SK-N-SH treated with all-trans-retinoic acid at 6 μM for 48 hours (cell line): ENCODE measurements around the gene KLC1.

Source experiments
- ATAC-seq: fragments of 200-7000 bp; cut with Tn5 transposase; 3 replicates; pipeline ENCODE4 v1.9.1; 2020; ENCODE audit warnings: mild to moderate bottlenecking, moderate library complexity
- ARNTL ChIP-seq: fragments of 450-650 bp; formaldehyde crosslinking; IDR thresholded peaks from 2 replicates; pipeline ENCODE4 v1.5.0; 2020; ENCODE audit warnings: low read depth, mild to moderate bottlenecking, moderate library complexity, borderline replicate concordance
- BACH2 ChIP-seq: fragments of 250-450 bp; sonication (Bioruptor Pico); IDR thresholded peaks from 2 replicates; pipeline ENCODE4 v1.9.0; 2021; ENCODE audit warnings: mild to moderate bottlenecking, borderline replicate concordance
- CREB5 ChIP-seq: fragments of 250-450 bp; sonication (Bioruptor Pico); IDR thresholded peaks from 2 replicates; pipeline ENCODE4 v1.5.1; 2020; ENCODE audit warnings: low read depth, mild to moderate bottlenecking, moderate library complexity
- CSDC2 ChIP-seq: fragments of 250-450 bp; sonication (Bioruptor Pico); IDR thresholded peaks from 2 replicates; pipeline ENCODE4 v1.5.0; 2020; ENCODE audit warnings: mild to moderate bottlenecking, moderate library complexity
- CSRNP3 ChIP-seq: fragments of 250-450 bp; sonication (Bioruptor Pico); IDR thresholded peaks from 2 replicates; pipeline ENCODE4 v1.5.1; 2021; ENCODE audit warnings: mild to moderate bottlenecking, moderate library complexity
- ESRRG ChIP-seq: fragments of 250-450 bp; sonication (Bioruptor Pico); IDR thresholded peaks from 2 replicates; pipeline ENCODE4 v1.6.1; 2021; ENCODE audit warnings: mild to moderate bottlenecking
- GLIS3 ChIP-seq: fragments of 250-450 bp; sonication (Bioruptor Pico); IDR thresholded peaks from 2 replicates; pipeline ENCODE4 v1.5.0; 2020; ENCODE audit warnings: mild to moderate bottlenecking, moderate library complexity
- ISL1 ChIP-seq: fragments of 250-450 bp; sonication (Bioruptor Pico); IDR thresholded peaks from 2 replicates; pipeline ENCODE4 v2.1.2; 2022; ENCODE audit warnings: mild to moderate bottlenecking, moderate library complexity
- OSR1 ChIP-seq: fragments of 250-450 bp; sonication (Bioruptor Pico); IDR thresholded peaks from 2 replicates; pipeline ENCODE4 v1.8.0; 2022; ENCODE audit warnings: moderate library complexity, mild to moderate bottlenecking, inconsistent platforms
- POU6F1 ChIP-seq: fragments of 250-450 bp; sonication (Bioruptor Pico); IDR thresholded peaks from 2 replicates; pipeline ENCODE4 v1.8.0; 2021; ENCODE audit warnings: low read depth, mild to moderate bottlenecking, moderate library complexity, borderline replicate concordance
- PPARA ChIP-seq: fragments of 250-450 bp; sonication (Bioruptor Pico); IDR thresholded peaks from 2 replicates; pipeline ENCODE4 v1.5.0; 2020; ENCODE audit warnings: mild to moderate bottlenecking, borderline replicate concordance
- SNAI2 ChIP-seq: fragments of 250-450 bp; sonication (Bioruptor Pico); IDR thresholded peaks from 2 replicates; pipeline ENCODE4 v1.5.0; 2020; ENCODE audit warnings: mild to moderate bottlenecking, moderate library complexity
- TCF4 ChIP-seq: fragments of 250-450 bp; sonication (Bioruptor Pico); IDR thresholded peaks from 2 replicates; pipeline ENCODE4 v1.8.0; 2021; ENCODE audit warnings: mild to moderate bottlenecking, moderate library complexity, borderline replicate concordance
- TOX ChIP-seq: fragments of 250-450 bp; sonication (Bioruptor Pico); IDR thresholded peaks from 2 replicates; pipeline ENCODE4 v1.8.0; 2021; ENCODE audit warnings: mild to moderate bottlenecking, moderate library complexity, borderline replicate concordance
- ZC3H10 ChIP-seq: fragments of 250-450 bp; sonication (Bioruptor Pico); IDR thresholded peaks from 2 replicates; pipeline ENCODE4 v1.5.1; 2021; ENCODE audit warnings: mild to moderate bottlenecking, moderate library complexity
- ZFP30 ChIP-seq: fragments of 450-650 bp; formaldehyde crosslinking; IDR thresholded peaks from 2 replicates; pipeline ENCODE4 v1.5.0; 2022; ENCODE audit warnings: mild to moderate bottlenecking, moderate library complexity
- ZNF565 ChIP-seq: fragments of 450-650 bp; formaldehyde crosslinking; conservative IDR thresholded peaks from 2 replicates; pipeline ENCODE4 v1.5.0; 2020; ENCODE audit warnings: low read depth, mild to moderate bottlenecking, moderate library complexity
- ZNF70 ChIP-seq: fragments of 450-650 bp; formaldehyde crosslinking; IDR thresholded peaks from 2 replicates; pipeline ENCODE4 v1.5.0; 2020; ENCODE audit warnings: mild to moderate bottlenecking, moderate library complexity
- ZNF8 ChIP-seq: fragments of 450-650 bp; formaldehyde crosslinking; IDR thresholded peaks from 2 replicates; pipeline ENCODE4 v1.5.0; 2020; ENCODE audit warnings: mild to moderate bottlenecking, moderate library complexity
- TF ChIP-seq, protein P1 (sequence below): fragments of 250-450 bp; sonication (Bioruptor Pico); IDR thresholded peaks from 2 replicates; pipeline ENCODE4 v1.5.0; 2020; ENCODE audit warnings: mild to moderate bottlenecking, moderate library complexity
- TF ChIP-seq, protein P2 (sequence below): fragments of 250-450 bp; sonication (Bioruptor Pico); IDR thresholded peaks from 2 replicates; pipeline ENCODE4 v1.8.0; 2020; ENCODE audit warnings: mild to moderate bottlenecking, moderate library complexity, borderline replicate concordance

KLC1 gene

GRCh38 chr14:103657471-103657870 is 28.5 kb downstream of the KLC1 start:
- no peak for ATAC-seq

GRCh38 chr14:103659631-103660030 is 30.6 kb downstream of the KLC1 start:
- ATAC-seq, result no peak
- TF ChIP-seq BACH2 (CRISPR knock-in tag), result no peak
- TF ChIP-seq, protein P1, sequence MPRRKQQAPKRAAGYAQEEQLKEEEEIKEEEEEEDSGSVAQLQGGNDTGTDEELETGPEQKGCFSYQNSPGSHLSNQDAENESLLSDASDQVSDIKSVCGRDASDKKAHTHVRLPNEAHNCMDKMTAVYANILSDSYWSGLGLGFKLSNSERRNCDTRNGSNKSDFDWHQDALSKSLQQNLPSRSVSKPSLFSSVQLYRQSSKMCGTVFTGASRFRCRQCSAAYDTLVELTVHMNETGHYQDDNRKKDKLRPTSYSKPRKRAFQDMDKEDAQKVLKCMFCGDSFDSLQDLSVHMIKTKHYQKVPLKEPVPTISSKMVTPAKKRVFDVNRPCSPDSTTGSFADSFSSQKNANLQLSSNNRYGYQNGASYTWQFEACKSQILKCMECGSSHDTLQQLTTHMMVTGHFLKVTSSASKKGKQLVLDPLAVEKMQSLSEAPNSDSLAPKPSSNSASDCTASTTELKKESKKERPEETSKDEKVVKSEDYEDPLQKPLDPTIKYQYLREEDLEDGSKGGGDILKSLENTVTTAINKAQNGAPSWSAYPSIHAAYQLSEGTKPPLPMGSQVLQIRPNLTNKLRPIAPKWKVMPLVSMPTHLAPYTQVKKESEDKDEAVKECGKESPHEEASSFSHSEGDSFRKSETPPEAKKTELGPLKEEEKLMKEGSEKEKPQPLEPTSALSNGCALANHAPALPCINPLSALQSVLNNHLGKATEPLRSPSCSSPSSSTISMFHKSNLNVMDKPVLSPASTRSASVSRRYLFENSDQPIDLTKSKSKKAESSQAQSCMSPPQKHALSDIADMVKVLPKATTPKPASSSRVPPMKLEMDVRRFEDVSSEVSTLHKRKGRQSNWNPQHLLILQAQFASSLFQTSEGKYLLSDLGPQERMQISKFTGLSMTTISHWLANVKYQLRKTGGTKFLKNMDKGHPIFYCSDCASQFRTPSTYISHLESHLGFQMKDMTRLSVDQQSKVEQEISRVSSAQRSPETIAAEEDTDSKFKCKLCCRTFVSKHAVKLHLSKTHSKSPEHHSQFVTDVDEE (CRISPR knock-in tag), result no peak
- TF ChIP-seq PPARA (CRISPR knock-in tag), result no peak
- TF ChIP-seq SNAI2 (CRISPR knock-in tag), result no peak
- no peak for TF ChIP-seq TOX (CRISPR knock-in tag)
- TF ChIP-seq GLIS3, result no peak
- TF ChIP-seq CSDC2 (CRISPR knock-in tag), result no peak
- no peak for TF ChIP-seq ISL1
- TF ChIP-seq ZC3H10 (CRISPR knock-in tag), result no peak
- TF ChIP-seq ARNTL, result no peak
- no peak for TF ChIP-seq CSRNP3 (CRISPR knock-in tag)
- no peak for TF ChIP-seq POU6F1 (CRISPR knock-in tag)

More at GRCh38 chr14:103657471-103657870, 28.5 kb downstream of the KLC1 start:
- TF ChIP-seq, protein P1 (CRISPR knock-in tag), result no peak
- TF ChIP-seq ESRRG (CRISPR knock-in tag) (no peak), SNAI2 (CRISPR knock-in tag) (no peak), ZNF8 (CRISPR knock-in tag) (no peak), GLIS3 (no peak), CREB5 (no peak), CSRNP3 (CRISPR knock-in tag) (no peak), ZNF70 (CRISPR knock-in tag) (no peak), ARNTL (no peak), PPARA (CRISPR knock-in tag) (no peak), ZNF565 (CRISPR knock-in tag) (no peak), ZFP30 (CRISPR knock-in tag) (no peak), TCF4 (CRISPR knock-in tag) (no peak), OSR1 (no peak), CSDC2 (CRISPR knock-in tag) (no peak)
- TF ChIP-seq, protein P2, sequence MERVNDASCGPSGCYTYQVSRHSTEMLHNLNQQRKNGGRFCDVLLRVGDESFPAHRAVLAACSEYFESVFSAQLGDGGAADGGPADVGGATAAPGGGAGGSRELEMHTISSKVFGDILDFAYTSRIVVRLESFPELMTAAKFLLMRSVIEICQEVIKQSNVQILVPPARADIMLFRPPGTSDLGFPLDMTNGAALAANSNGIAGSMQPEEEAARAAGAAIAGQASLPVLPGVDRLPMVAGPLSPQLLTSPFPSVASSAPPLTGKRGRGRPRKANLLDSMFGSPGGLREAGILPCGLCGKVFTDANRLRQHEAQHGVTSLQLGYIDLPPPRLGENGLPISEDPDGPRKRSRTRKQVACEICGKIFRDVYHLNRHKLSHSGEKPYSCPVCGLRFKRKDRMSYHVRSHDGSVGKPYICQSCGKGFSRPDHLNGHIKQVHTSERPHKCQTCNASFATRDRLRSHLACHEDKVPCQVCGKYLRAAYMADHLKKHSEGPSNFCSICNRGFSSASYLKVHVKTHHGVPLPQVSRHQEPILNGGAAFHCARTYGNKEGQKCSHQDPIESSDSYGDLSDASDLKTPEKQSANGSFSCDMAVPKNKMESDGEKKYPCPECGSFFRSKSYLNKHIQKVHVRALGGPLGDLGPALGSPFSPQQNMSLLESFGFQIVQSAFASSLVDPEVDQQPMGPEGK (CRISPR knock-in tag), result no peak
